Measurements from ENCODE around the gene ROBO4. TPM values are rescaled to one million over a fixed set of nuclear protein-coding genes. Genes with fewer than 3 reads are reported as not detected.

Gene ROBO4
- total RNA-seq, 4 donors from 2014 or later, result 13.9 to 33.6 (median 23.4) TPM

DNA sequence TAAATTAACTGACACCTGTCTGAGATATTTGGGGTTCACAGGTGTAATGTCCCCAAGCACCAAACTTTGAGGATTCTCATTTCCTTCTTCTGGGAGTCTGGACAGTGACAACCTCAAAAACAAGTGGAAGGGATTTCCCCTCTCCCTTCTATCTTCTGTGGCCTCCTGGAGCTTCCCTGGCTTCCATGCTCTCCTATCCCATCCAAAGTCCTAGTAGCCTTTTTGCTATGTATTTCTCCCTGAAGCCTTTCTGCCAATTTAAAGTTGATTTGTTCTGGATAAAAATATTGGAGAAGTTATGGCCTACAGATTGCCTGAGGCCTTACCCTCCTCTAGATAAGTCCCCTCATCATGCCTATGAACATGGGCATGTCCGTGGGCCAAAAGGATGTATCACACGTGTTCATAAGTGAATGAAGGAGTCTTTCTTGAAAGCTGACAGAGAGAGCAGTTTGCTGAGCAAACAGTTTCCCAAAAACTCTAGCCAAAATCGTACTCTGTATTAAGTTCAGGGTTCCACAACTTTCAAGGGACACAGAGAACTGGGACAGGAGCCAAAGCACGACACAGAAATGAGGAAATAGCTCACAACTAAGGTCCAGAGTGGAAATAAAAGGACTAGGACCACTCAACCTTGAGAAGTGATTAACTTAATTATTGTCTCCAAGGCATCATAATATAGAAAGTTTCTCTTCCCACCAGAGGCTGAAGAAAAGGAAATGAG lies 31.4 kb upstream of the ROBO4 start:
- H3K27ac ChIP-seq, result no peak overlapping the region
- no peak for ATAC-seq
- H3K9me3 ChIP-seq, result no peaks in the 10 kb centered on the region
- no peak for TF ChIP-seq EP300 (IDR thresholded peaks at IDR 0.05)
- TF ChIP-seq POLR2AphosphoS5 (IDR thresholded peaks at IDR 0.05), result no peak
- TF ChIP-seq POLR2A (IDR thresholded peaks at IDR 0.05), result no peak
- TF ChIP-seq, protein P1, sequence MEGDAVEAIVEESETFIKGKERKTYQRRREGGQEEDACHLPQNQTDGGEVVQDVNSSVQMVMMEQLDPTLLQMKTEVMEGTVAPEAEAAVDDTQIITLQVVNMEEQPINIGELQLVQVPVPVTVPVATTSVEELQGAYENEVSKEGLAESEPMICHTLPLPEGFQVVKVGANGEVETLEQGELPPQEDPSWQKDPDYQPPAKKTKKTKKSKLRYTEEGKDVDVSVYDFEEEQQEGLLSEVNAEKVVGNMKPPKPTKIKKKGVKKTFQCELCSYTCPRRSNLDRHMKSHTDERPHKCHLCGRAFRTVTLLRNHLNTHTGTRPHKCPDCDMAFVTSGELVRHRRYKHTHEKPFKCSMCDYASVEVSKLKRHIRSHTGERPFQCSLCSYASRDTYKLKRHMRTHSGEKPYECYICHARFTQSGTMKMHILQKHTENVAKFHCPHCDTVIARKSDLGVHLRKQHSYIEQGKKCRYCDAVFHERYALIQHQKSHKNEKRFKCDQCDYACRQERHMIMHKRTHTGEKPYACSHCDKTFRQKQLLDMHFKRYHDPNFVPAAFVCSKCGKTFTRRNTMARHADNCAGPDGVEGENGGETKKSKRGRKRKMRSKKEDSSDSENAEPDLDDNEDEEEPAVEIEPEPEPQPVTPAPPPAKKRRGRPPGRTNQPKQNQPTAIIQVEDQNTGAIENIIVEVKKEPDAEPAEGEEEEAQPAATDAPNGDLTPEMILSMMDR (IDR thresholded peaks at IDR 0.05), result no peak
- peaks cover under 1% of the 10 kb centered on the region for H3K27me3 ChIP-seq
- 18 to 30% methylated on average over 2 to 4 of the region's 4 CpGs for WGBS, 2 donors (ENCODE audit: low coverage in 1 of 2)
- H3K4me3 ChIP-seq, result no peak overlapping the region
- no peaks in the 10 kb centered on the region for H3K36me3 ChIP-seq
- H3K4me1 ChIP-seq, result no peaks in the 10 kb centered on the region

DNA sequence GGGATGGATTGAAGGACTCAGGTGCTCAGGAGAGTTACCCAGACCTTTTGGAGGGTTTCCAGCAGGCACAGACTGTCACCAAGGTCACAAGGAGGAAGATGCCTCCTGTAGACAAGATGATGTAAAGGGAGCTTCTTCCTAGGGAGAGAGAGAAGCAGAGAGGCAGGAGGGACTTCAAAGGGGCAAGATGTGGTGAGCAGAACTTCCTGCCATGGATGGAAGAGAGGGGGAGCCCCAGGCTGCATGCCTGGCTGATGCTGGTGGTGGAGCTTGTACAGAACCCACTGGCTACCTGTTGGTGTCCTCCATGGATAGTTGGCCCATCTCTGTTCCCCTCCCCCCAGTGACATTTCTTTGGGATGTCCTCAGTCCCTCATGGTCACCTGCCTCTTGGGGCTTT lies 25.6 kb upstream of the ROBO4 start:
- Histone ChIP-seq H3K27ac (no peak overlapping the region), H3K27me3 (peaks cover 21% of the 10 kb centered on the region), H3K9me3 (no peaks in the 10 kb centered on the region), H3K36me3 (no peaks in the 10 kb centered on the region), H3K4me1 (peaks cover 0 to 14% (median 3%) of the 10 kb centered on the region in 3 donors), H3K4me3 (no peak overlapping the region)
- ATAC-seq, result no peak
- TF ChIP-seq POLR2A (IDR thresholded peaks at IDR 0.05) (no peak), EP300 (IDR thresholded peaks at IDR 0.05) (no peak), POLR2AphosphoS5 (IDR thresholded peaks at IDR 0.05) (no peak)
- TF ChIP-seq, protein P1 (IDR thresholded peaks at IDR 0.05), result no peak

DNA sequence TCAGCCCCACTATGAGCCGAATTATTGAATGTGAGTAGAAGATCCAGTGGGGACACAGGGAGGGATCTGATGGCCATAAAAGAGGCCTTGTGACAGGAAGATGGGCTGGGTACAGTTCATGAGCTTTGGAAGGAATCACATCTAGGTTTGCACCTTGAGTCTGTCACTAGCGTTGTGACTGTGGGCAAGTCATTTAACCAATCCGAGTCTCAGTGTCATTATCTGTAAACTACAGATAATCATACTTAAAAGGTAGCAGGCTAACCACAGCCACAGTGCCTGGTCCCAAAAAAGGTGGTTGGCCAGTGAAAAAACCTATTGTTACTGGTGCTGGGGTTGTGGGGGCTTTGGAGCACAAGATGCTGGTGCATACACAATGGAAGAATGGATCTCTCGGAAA lies 25.2 kb upstream of the ROBO4 start:
- Histone ChIP-seq H3K27ac (no peak overlapping the region), H3K4me3 (no peak overlapping the region), H3K36me3 (no peaks in the 10 kb centered on the region), H3K4me1 (peaks cover 0 to 14% (median 3%) of the 10 kb centered on the region in 3 donors), H3K9me3 (no peaks in the 10 kb centered on the region), H3K27me3 (peaks cover 21% of the 10 kb centered on the region)
- 78 to 80% methylated on average over 1 to 3 of the region's 4 CpGs for WGBS, 2 donors (ENCODE audit: low coverage in 1 of 2)
- ATAC-seq, result no peak
- TF ChIP-seq POLR2AphosphoS5 (IDR thresholded peaks at IDR 0.05) (no peak), EP300 (IDR thresholded peaks at IDR 0.05) (no peak), POLR2A (IDR thresholded peaks at IDR 0.05) (no peak)
- TF ChIP-seq, protein P1 (IDR thresholded peaks at IDR 0.05), result no peak

DNA sequence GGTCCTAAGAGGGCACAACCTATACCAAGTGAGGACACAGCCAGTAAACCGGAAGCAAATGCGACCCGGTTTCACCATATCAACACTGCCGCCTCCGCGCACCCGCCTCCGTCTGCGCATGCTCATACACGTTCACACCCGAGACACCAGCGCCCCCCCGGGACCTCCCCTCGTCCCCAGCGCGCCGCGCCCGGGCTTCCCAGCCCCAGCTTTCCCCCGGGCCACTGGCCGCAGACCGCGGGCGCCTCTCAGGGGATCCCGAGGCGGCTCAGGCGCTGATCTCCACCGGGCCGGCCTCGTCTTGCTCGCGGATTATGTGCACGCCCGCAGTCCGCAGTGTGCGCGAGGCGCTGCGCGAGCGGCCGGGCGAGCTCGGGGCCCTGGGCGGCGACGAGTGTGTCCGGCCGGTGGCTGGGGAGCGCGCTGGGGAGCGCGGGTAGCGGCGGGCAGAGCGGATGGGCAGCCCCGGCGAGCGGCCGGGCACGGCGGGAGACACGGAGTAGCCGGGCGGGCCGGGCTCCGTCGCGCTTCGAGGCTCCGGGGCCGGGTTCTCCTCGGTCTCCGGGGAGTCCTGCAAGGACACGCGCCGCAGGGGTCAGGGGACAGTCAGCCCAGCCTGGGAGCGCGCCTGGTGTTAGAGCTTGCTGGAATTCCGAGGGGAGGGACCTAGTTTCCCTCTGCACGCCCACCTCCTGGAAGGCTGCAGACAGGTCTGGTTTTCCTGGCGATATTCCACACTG lies 23.4 kb upstream of the ROBO4 start:
- H3K4me3 ChIP-seq, result peak overlapping the region; percentile 16 to 55
- H3K36me3 ChIP-seq, result no peaks in the 10 kb centered on the region
- 0 to 70% methylated on average over 2 to 3 of the region's 82 CpGs for WGBS, 2 donors (ENCODE audit: low coverage in 1 of 2)
- peaks cover 39% of the 10 kb centered on the region for H3K27me3 ChIP-seq
- H3K27ac ChIP-seq, result peak overlapping the region in 3 of 4 donors; percentile 57 to 75 (median 70)
- H3K9me3 ChIP-seq, result no peaks in the 10 kb centered on the region
- no peak for TF ChIP-seq POLR2AphosphoS5 (IDR thresholded peaks at IDR 0.05)
- TF ChIP-seq EP300 (IDR thresholded peaks at IDR 0.05), result no peak
- TF ChIP-seq, protein P1 (IDR thresholded peaks at IDR 0.05), result no peak
- TF ChIP-seq POLR2A (IDR thresholded peaks at IDR 0.05), result no peak
- ATAC-seq, result peak; percentile 77
- H3K4me1 ChIP-seq, result peaks cover 0 to 14% (median 3%) of the 10 kb centered on the region in 3 donors
